Stimulated activated naive B cell treated with anti-CD40 and anti-IgM and Interleukin-4, amounts not matched to agents 10 μg/mL and 1 μg/mL and 100 μg/mL, for 72 hours (primary cell): Measurements from ENCODE around the gene BIRC6.
"Not testable (repeated sequence)": the region's sequence is repeated elsewhere in the genome, so short reads cannot be mapped to it uniquely, and the experiment has no call there.

Experiments used
- ATAC-seq, 2 donors: fragments of 150-1000 bp; cut with Tn5 transposase; replicated peaks; 2 replicates each; pipeline ENCODE4 v1.10.0; 2021; ENCODE audit warnings: moderate library complexity in 1 of 2
- DNase-seq: peaks from one replicate; pipeline ENCODE4 v3.0.0; 2021
- H3K27ac Mint-ChIP-seq: one replicate; pipeline ENCODE4 v1.8.0; 2022; ENCODE audit warnings: mild to moderate bottlenecking, mixed read lengths
- H3K27me3 Mint-ChIP-seq, 2 donors: one replicate each; pipeline ENCODE4 v1.8.0; 2022; ENCODE audit warnings: mixed read lengths in 2 of 2
- H3K36me3 Mint-ChIP-seq, 2 donors: one replicate each; pipeline ENCODE4 v1.8.0; 2022; ENCODE audit warnings: mixed read lengths in 2 of 2, mild to moderate bottlenecking in 1 of 2
- H3K4me1 Mint-ChIP-seq, 2 donors: one replicate each; pipeline ENCODE4 v1.8.0; 2022; ENCODE audit warnings: mixed read lengths in 2 of 2, mild to moderate bottlenecking in 1 of 2
- H3K4me3 Mint-ChIP-seq, 2 donors: one replicate each; pipeline ENCODE4 v1.8.0; 2022; ENCODE audit warnings: mild to moderate bottlenecking in 2 of 2, mixed read lengths in 2 of 2, moderate library complexity in 1 of 2
- H3K9me3 Mint-ChIP-seq, 2 donors: one replicate each; pipeline ENCODE4 v1.8.0; 2022; ENCODE audit warnings: mixed read lengths in 2 of 2, mild to moderate bottlenecking in 1 of 2

The BIRC6 gene

GRCh38 chr2:32534831-32535230 is 178.0 kb downstream of the BIRC6 start:
- DNase-seq = no peak
- H3K4me1 Mint-ChIP-seq = peaks cover 0 to 4% of the 10 kb centered on the region in 2 donors
- H3K36me3 Mint-ChIP-seq = peaks cover 49 to 61% of the 10 kb centered on the region in 2 donors
- H3K27me3 Mint-ChIP-seq = no peaks in the 10 kb centered on the region
- H3K9me3 Mint-ChIP-seq = no peaks in the 10 kb centered on the region
- no peak overlapping the region for H3K4me3 Mint-ChIP-seq
- ATAC-seq = no peak
- no peak overlapping the region for H3K27ac Mint-ChIP-seq

- peaks cover 0 to under 1% of the 10 kb centered on the region in 2 donors for H3K4me1 Mint-ChIP-seq
- H3K27me3 Mint-ChIP-seq = no peaks in the 10 kb centered on the region
- no peak overlapping the region for H3K4me3 Mint-ChIP-seq
- peak overlapping the region; percentile 59 for H3K27ac Mint-ChIP-seq
- no peak for ATAC-seq
- no peaks in the 10 kb centered on the region for H3K9me3 Mint-ChIP-seq
- DNase-seq = no peak
- H3K36me3 Mint-ChIP-seq = peaks cover 40 to 43% of the 10 kb centered on the region in 2 donors
Observed at GRCh38 chr2:32538735-32539134, 181.9 kb downstream of the BIRC6 start.

- not testable (repeated sequence) for H3K27ac Mint-ChIP-seq, DNase-seq, H3K36me3 Mint-ChIP-seq, H3K27me3 Mint-ChIP-seq, H3K4me3 Mint-ChIP-seq, H3K9me3 Mint-ChIP-seq, ATAC-seq, H3K4me1 Mint-ChIP-seq
Observed at GRCh38 chr2:32552483-32552882, 195.7 kb downstream of the BIRC6 start.

GRCh38 chr2:32553829-32554432 is 197.1 kb downstream of the BIRC6 start:
- DNase-seq (no peak), ATAC-seq (peak; percentile 91 to 93)
- no peak overlapping the region for H3K4me3 Mint-ChIP-seq
- H3K36me3 Mint-ChIP-seq = peaks cover 4 to 8% of the 10 kb centered on the region in 2 donors
- no peaks in the 10 kb centered on the region for H3K27me3 Mint-ChIP-seq
- H3K4me1 Mint-ChIP-seq = no peaks in the 10 kb centered on the region
- peak overlapping the region; percentile 20 for H3K27ac Mint-ChIP-seq
- H3K9me3 Mint-ChIP-seq = no peaks in the 10 kb centered on the region

GRCh38 chr2:32558492-32558891 is 201.7 kb downstream of the BIRC6 start:
- Mint-ChIP-seq H3K27ac (no peak overlapping the region), H3K4me3 (no peak overlapping the region), H3K27me3 (no peaks in the 10 kb centered on the region), H3K36me3 (peaks cover 12 to 28% of the 10 kb centered on the region in 2 donors), H3K4me1 (no peaks in the 10 kb centered on the region), H3K9me3 (no peaks in the 10 kb centered on the region)
- DNase-seq (no peak), ATAC-seq (no peak)

GRCh38 chr2:32559136-32559535 is 202.3 kb downstream of the BIRC6 start:
- ATAC-seq (no peak), DNase-seq (no peak)
- Mint-ChIP-seq H3K4me1 (peaks cover 0 to 1% of the 10 kb centered on the region in 2 donors), H3K4me3 (no peak overlapping the region), H3K27me3 (no peaks in the 10 kb centered on the region), H3K36me3 (peaks cover 16 to 32% of the 10 kb centered on the region in 2 donors), H3K9me3 (peaks cover 2 to 3% of the 10 kb centered on the region in 2 donors), H3K27ac (no peak overlapping the region)

GRCh38 chr2:32562906-32563305 is 206.1 kb downstream of the BIRC6 start:
- H3K36me3 Mint-ChIP-seq = peaks cover 34 to 59% of the 10 kb centered on the region in 2 donors

GRCh38 chr2:32564417-32565035 is 207.7 kb downstream of the BIRC6 start:
- Mint-ChIP-seq H3K27me3 (no peaks in the 10 kb centered on the region), H3K36me3 (peaks cover 34 to 60% of the 10 kb centered on the region in 2 donors), H3K4me1 (peaks cover 0 to 6% of the 10 kb centered on the region in 2 donors), H3K4me3 (no peak overlapping the region), H3K9me3 (peaks cover 3% of the 10 kb centered on the region in 2 donors), H3K27ac (no peak overlapping the region)
- ATAC-seq (no peak), DNase-seq (no peak)

More at GRCh38 chr2:32562906-32563305, 206.1 kb downstream of the BIRC6 start:
- DNase-seq = no peak
- Mint-ChIP-seq H3K9me3 (peaks cover 3% of the 10 kb centered on the region in 2 donors), H3K27me3 (no peaks in the 10 kb centered on the region), H3K4me1 (peaks cover 0 to 6% of the 10 kb centered on the region in 2 donors), H3K4me3 (no peak overlapping the region), H3K27ac (no peak overlapping the region)
- no peak for ATAC-seq

- ATAC-seq (no peak), DNase-seq (no peak)
- Mint-ChIP-seq H3K9me3 (peaks cover 3% of the 10 kb centered on the region in 2 donors), H3K4me1 (peaks cover under 1 to 9% of the 10 kb centered on the region in 2 donors), H3K4me3 (no peak overlapping the region), H3K27me3 (no peaks in the 10 kb centered on the region), H3K27ac (no peak overlapping the region), H3K36me3 (peaks cover 31 to 62% of the 10 kb centered on the region in 2 donors)
Observed at GRCh38 chr2:32565902-32566301, 209.1 kb downstream of the BIRC6 start.

- H3K36me3 Mint-ChIP-seq = peaks cover 31 to 61% of the 10 kb centered on the region in 2 donors
- peaks cover 14 to 18% of the 10 kb centered on the region in 2 donors for H3K4me1 Mint-ChIP-seq
- H3K27me3 Mint-ChIP-seq = no peaks in the 10 kb centered on the region
- no peak for DNase-seq
- H3K27ac Mint-ChIP-seq = no peak overlapping the region
- H3K9me3 Mint-ChIP-seq = peaks cover 0 to 2% of the 10 kb centered on the region in 2 donors
- no peak for ATAC-seq
- no peak overlapping the region for H3K4me3 Mint-ChIP-seq
Observed at GRCh38 chr2:32572030-32572429, 215.2 kb downstream of the BIRC6 start.

- Mint-ChIP-seq H3K27me3 (no peaks in the 10 kb centered on the region), H3K9me3 (peaks cover 0 to 2% of the 10 kb centered on the region in 2 donors), H3K27ac (peak overlapping the region; percentile 9), H3K4me1 (peaks cover 14 to 18% of the 10 kb centered on the region in 2 donors), H3K4me3 (no peak overlapping the region), H3K36me3 (peaks cover 31 to 54% of the 10 kb centered on the region in 2 donors)
- no peak for DNase-seq
- no peak for ATAC-seq
Observed at GRCh38 chr2:32572737-32573136, 215.9 kb downstream of the BIRC6 start.

- H3K4me1 Mint-ChIP-seq = peaks cover 9 to 24% of the 10 kb centered on the region in 2 donors
- no peak overlapping the region for H3K4me3 Mint-ChIP-seq
- H3K9me3 Mint-ChIP-seq = no peaks in the 10 kb centered on the region
- H3K27me3 Mint-ChIP-seq = no peaks in the 10 kb centered on the region
- peak; percentile 49 to 59 for ATAC-seq
- peaks cover 16 to 23% of the 10 kb centered on the region in 2 donors for H3K36me3 Mint-ChIP-seq
- H3K27ac Mint-ChIP-seq = no peak overlapping the region
- DNase-seq = no peak
Observed at GRCh38 chr2:32591669-32592463, 235.0 kb downstream of the BIRC6 start.

- Mint-ChIP-seq H3K4me1 (peaks cover 5 to 17% of the 10 kb centered on the region in 2 donors), H3K27me3 (no peaks in the 10 kb centered on the region), H3K9me3 (no peaks in the 10 kb centered on the region), H3K4me3 (no peak overlapping the region), H3K27ac (no peak overlapping the region), H3K36me3 (peaks cover 18 to 19% of the 10 kb centered on the region in 2 donors)
- no peak for DNase-seq
- no peak for ATAC-seq
Observed at GRCh38 chr2:32594573-32594972, 237.8 kb downstream of the BIRC6 start.

GRCh38 chr2:32611366-32611765 is 254.5 kb downstream of the BIRC6 start:
- Mint-ChIP-seq H3K36me3 (peaks cover 31 to 46% of the 10 kb centered on the region in 2 donors), H3K9me3 (no peaks in the 10 kb centered on the region), H3K27ac (peak overlapping the region; percentile 5), H3K27me3 (no peaks in the 10 kb centered on the region), H3K4me1 (peaks cover 3 to 6% of the 10 kb centered on the region in 2 donors), H3K4me3 (no peak overlapping the region)
- DNase-seq = no peak
- no peak for ATAC-seq
